A673 (cell line): ENCODE data around the gene F8.

ENCODE experiments used
- EZH2 ChIP-seq: fragments of 200-600 bp; sonication (generic); IDR thresholded peaks from 2 replicates; pipeline ENCODE4 v1.6.1; 2017; ENCODE audit warnings: borderline replicate concordance, low read depth, mild to moderate bottlenecking, mixed read lengths, antibody characterized with exemption, low read length; ENCODE audit not compliant: poor library complexity, severe bottlenecking
- TF ChIP-seq, protein P1 (sequence below): fragments of 300-800, 200-600 bp; sonication (generic); conservative IDR thresholded peaks from 2 replicates; pipeline ENCODE4 v1.5.1; 2017; ENCODE audit warnings: low read depth, mild to moderate bottlenecking, antibody characterized with exemption, low read length, moderate library complexity, mixed read lengths

DNA sequence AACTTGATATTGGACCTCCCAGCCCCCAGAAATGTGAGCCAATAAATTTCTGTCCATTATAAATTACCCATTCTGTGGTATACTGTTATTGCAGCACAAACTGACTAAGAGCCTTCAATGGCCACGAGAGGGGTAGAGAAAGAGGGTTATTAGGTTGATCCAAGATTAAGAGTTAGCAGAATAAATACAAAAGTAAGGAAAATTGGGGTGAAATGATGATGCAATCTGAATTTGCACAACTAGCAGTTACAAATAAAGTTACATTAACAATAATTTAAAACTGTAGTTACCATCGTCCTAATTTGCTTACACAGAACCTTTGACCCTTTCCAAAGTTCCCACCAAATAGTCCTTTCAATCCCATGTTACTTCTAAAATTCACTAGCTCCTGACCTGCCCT lies 54.2 kb downstream of the F8 start:
- TF ChIP-seq EZH2: no peak
- TF ChIP-seq, protein P1, sequence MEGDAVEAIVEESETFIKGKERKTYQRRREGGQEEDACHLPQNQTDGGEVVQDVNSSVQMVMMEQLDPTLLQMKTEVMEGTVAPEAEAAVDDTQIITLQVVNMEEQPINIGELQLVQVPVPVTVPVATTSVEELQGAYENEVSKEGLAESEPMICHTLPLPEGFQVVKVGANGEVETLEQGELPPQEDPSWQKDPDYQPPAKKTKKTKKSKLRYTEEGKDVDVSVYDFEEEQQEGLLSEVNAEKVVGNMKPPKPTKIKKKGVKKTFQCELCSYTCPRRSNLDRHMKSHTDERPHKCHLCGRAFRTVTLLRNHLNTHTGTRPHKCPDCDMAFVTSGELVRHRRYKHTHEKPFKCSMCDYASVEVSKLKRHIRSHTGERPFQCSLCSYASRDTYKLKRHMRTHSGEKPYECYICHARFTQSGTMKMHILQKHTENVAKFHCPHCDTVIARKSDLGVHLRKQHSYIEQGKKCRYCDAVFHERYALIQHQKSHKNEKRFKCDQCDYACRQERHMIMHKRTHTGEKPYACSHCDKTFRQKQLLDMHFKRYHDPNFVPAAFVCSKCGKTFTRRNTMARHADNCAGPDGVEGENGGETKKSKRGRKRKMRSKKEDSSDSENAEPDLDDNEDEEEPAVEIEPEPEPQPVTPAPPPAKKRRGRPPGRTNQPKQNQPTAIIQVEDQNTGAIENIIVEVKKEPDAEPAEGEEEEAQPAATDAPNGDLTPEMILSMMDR: no peak
